HS-5 (cell line): ENCODE data around the gene HYLS1.

Source experiments
- DNase-seq: peaks from one replicate; pipeline ENCODE4 v3.0.0-alpha.2; 2012; ENCODE audit warnings: low read depth

Gene HYLS1

GRCh38 chr11:125949271-125950177 lies 62.1 kb downstream of the HYLS1 start:
- no peak for DNase-seq

- DNase-seq: no peak
These were observed 62.7 kb downstream of the HYLS1 start for GRCh38 chr11:125950178-125950490.
